ELF-1 (cell line): ENCODE measurements around the gene CENPP.
A peak's percentile ranks its signal among the peaks of the same experiment; 100 is the strongest.

Experiments
- DNase-seq: peaks from one replicate; pipeline ENCODE4 v3.0.0-alpha.2; 2016; ENCODE audit warnings: low read depth, low spot score

The CENPP gene

DNA sequence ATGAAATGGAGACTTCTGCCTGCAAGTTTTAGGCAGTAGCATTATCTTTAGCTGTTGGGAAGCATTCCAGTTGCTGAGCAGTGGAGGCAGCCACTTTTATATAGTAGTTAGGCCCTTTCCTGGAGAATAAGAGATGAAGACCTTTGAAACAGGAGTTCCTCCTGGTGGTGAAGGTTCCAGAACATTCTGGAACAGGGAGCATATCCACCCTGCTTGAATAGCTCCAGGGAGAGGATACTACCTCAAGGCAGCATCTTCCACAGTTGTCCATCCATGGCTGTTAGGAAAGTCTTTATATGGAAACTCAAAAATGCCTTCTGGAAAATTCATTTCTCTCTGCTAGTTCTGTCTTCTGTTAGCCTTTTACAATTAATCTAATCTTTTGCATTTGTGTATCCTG is 153.6 kb downstream of the CENPP start:
- DNase-seq = no peak

GRCh38 chr9:92480291-92480771 is 154.6 kb downstream of the CENPP start:
- no peak for DNase-seq

GRCh38 chr9:92480986-92481633 is 155.4 kb downstream of the CENPP start:
- no peak for DNase-seq

- DNase-seq = no peak
Measured at GRCh38 chr9:92482329-92482728, 156.6 kb downstream of the CENPP start, which contains the start of gene ASPN. Gene ASPN (minus strand): TSS chr9:92482506.

DNA sequence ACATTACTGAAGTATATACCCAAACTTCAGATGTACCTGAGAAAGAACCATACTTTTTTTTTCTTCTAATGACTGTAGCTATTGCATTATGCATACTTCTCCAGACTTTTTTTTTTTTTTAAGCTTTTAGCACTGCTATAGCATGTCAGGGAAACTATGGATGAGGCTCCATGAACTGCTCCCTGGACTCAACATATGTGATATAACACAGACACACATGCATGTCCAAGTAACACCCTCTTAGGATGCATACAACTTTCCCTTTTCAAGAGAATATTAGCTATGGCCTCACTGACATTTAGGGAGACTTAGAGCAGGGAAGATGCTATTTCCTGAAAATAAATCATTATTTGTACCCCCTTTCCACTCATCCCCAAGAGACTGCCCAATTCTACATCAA is 157.1 kb downstream of the CENPP start:
- no peak for DNase-seq

DNA sequence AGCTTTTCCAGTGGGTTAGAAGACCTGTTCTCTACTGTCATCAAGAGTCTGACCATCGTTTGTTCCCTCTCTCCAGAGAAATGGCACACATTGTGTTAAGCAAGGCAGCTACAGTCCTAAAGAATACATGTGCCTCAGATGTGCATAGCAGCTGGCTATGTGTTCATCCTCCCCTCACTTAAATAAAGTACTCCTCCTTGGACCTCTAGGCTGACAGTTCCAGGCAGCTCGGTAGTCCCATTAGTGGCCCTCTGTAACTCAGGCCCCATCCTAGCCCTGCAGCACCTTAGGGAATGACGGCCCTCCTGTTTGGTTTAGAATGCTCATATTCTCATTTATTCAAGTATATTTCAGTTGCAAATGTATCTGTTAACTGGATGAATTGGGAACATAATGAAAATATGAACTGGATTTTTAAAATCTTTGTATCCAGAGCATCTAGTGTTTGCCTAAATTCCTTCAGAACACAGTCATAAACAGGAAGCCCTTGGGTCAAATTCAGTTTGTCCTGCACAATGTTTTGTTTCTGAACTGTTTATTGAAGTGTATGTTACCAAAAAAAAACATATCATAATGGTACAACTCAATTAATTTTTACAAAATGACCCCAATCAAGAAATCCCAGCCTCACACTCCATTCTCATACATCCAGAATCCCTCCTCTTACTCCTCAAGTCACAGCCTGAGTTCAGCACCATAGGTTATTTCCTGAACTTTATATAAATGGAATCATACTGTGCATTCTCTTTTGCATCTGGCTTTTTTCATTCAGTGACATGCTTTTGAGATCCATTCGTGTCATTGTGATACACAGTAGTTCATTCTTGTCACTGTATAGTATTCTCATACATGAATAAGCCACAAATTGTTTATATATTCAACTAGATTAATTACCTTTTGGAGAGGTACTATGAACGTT is 158.1 kb downstream of the CENPP start:
- DNase-seq = no peak

GRCh38 chr9:92484563-92484962 is 158.8 kb downstream of the CENPP start:
- no peak for DNase-seq

- DNase-seq = no peak
Measured at GRCh38 chr9:92486371-92486770, 160.6 kb downstream of the CENPP start.

- no peak for DNase-seq
Measured at GRCh38 chr9:92488681-92489550, 163.2 kb downstream of the CENPP start.

DNA sequence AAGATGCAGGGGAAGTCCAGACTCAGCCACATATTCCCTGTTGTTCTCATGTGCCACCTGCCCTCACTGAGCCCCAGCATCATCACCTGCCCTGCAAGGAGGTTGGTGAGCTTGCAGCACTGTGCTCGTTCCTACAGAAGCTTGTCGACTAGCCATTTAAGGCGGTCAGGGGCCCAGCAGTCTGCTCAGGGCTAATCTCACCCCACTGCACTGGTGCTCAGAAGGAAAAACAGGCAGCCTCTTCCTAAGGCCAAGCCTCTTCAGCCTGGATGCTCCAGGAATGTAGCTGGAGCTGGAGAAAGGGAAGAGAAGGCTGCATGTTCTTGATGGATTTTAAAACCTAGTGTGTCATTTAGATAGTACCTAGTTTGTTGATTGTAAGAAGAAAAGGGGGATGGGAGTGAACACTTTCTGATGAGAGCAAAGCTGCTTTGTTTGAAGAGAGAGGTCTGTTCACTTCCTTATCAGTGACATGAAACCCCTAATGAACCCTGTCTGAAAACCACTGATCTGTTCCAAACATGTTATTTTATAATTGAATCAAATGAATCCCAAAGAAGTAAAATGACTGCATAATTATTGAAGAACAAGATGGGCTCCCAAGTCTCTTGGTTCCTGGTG is 167.1 kb downstream of the CENPP start:
- DNase-seq = peak; percentile 35

DNA sequence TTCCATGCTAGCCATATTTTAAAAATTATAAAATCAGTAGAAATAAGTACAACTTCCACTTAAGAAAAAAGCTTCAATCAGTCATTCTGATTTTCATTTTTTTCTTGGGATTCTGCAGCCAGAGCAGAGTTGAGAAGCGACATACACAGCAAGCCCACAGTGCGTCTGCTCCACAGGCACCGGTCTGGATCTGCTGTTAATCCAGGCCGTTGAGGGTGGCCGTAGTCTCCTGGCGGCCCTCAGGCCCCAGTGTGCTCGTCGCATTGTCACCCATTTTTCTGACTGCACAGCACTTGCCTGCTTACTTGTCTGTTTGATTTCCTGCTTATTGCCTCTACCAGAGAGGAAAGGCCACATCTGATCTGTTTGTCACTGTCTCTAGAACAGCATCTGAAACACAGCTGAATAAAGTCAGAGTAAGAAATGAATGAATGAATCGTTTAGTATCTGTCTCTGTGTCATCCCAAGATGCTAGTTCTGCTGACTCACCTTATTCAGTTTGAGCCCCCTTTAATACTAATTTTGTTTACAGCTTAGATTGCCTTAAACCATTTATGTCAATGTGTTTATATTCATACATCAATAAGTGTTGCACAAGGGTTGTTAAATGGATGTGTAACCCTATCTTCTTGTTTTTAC is 168.1 kb downstream of the CENPP start:
- no peak for DNase-seq

DNA sequence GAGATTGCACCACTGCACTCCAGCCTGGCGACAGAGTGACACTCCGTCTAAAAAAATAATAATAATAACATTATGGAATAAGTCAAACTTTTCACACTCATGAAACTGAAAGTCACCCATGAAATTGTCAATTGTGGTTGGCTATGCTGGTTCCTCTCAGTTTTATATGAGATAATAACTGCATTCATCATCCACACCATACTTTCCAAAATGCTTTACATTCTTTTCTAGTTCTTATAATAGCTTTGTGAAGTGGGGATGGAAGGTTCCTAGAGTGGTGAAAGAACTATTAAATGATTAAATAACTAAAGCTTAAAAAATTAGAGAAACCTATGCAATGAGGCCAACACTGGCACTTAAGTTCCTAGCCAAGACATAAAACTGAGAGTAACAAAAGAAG is 169.1 kb downstream of the CENPP start:
- no peak for DNase-seq

- no peak for DNase-seq
Measured at GRCh38 chr9:92496396-92497176, 170.8 kb downstream of the CENPP start.

- DNase-seq = no peak
Measured at GRCh38 chr9:92499701-92500100, 173.9 kb downstream of the CENPP start.

DNA sequence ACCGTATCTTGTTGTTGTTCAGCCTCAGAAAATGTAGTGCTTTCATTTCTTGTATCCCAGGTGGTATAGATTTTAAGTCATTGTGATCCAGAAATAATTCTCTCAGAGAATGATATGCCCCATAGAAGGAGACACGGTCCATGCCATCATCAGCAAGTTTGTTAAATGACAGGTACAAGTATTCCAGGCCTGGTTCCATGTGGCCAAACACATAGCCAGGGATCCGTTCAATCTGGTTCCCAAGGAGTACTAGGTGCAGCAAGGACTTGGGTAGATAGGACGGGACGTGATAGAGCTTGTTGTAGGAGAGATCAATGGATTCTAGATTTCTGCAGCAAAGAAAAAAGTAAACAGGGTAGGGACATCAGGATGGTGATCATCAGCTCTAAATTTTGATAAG is 175.0 kb downstream of the CENPP start:
- no peak for DNase-seq

DNA sequence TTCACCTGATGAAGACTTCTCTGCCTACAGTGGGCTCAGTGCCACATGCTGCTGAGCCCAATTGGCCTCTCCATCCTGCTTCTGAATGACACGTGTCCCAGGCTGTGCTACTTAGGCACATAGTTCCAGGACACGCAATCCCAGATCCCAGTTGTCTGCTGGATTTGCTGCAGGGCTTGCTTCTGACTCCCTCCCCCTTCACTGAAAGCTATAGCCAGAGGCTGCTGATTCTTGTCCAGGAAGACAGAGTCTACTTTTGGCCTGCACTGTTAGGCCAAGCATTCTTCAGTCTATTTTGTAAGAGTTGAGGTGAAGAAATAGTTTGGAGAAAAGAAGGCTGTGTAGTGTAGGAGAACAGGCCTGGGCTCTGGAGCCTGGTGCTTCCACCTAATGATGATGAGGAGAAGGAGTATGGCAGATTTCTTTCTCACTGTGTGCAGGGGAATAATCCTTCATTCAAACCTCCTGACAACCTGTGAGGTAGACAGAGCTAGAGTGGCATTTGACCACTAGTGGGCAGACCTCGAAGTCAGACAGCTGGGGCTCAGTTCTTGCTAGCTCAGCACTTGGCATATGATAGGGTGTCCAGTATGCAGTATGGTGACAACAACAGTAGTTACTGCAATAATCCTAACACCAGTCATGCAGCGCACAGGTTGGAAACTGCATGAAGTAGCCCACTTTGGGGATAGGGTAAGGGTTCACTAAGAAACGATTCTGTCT is 176.1 kb downstream of the CENPP start:
- peak; percentile 51 for DNase-seq

DNA sequence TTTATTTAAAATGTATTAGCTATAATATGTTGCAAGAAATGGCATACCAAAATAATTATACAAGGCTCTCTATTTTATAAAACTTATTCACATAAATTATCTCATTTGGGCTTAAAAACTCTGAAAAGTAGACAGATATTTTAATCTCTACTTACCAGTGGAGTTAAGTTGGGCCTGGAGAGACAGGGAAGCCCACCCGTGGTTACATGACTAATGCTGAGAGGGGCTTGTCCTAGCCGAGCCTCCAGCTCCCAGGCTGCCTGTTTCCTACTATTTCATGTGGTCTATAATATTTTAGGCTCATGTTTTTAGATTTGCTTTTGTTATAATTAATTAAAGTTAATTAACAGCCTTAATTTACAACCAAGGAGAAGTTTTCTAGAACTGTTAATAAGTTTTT is 177.4 kb downstream of the CENPP start:
- DNase-seq = no peak

DNA sequence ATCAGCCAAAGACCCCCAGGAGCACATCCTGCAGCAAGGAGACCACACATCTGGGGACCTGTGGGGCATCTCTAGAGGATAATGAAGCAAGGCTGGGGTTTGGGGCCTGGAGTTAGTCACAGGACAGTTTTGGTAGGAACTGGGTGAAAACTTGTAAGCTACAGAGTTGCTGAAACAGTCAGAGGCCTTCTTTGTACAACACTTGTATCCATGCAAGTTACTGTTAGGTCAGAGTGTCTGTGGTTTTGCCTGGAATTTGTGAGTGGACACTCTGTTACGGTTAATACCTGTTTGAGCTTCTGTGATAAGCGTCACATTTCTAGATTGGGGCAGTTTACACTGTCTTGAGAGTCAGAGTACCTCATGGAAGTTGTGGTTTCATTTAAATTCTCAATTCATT is 179.1 kb downstream of the CENPP start:
- no peak for DNase-seq

- DNase-seq = no peak
Measured at GRCh38 chr9:92506184-92506857, 180.6 kb downstream of the CENPP start.
